Nephron (organoid): ENCODE results near the gene GPR17.
A peak's percentile ranks its signal among the peaks of the same experiment; 100 is the strongest.

Source experiments
- H3K27ac Mint-ChIP-seq, 3 experiments: 2 replicates each; pipeline ENCODE4 v1.8.0; 2020; ENCODE audit warnings: mixed read lengths in 3 of 3, mild to moderate bottlenecking in 2 of 3, moderate library complexity in 1 of 3
- H3K27me3 Mint-ChIP-seq: 2 replicates; pipeline ENCODE4 v1.8.0; 2021; ENCODE audit warnings: low read depth, mild to moderate bottlenecking, moderate library complexity, mixed read lengths
- H3K36me3 Mint-ChIP-seq: 2 replicates; pipeline ENCODE4 v1.8.0; 2020; ENCODE audit warnings: low read depth, mixed read lengths
- H3K4me1 Mint-ChIP-seq: 2 replicates; pipeline ENCODE4 v1.8.0; 2020; ENCODE audit warnings: mixed read lengths
- H3K4me3 Mint-ChIP-seq, 3 experiments: 2 replicates each; pipeline ENCODE4 v1.8.0; 2020; ENCODE audit warnings: mild to moderate bottlenecking in 3 of 3, mixed read lengths in 3 of 3, moderate library complexity in 2 of 3
- H3K9me3 Mint-ChIP-seq: 2 replicates; pipeline ENCODE4 v1.8.0; 2020; ENCODE audit warnings: mixed read lengths
- CTCF ChIP-seq, 3 experiments: fragments of 200-600 bp; sonication (generic); IDR thresholded peaks; one replicate each; pipeline ENCODE4 v1.5.0; 2021; ENCODE audit warnings: antibody characterized with exemption in 3 of 3; ENCODE audit not compliant: unreplicated experiment in 3 of 3

The GPR17 gene

DNA sequence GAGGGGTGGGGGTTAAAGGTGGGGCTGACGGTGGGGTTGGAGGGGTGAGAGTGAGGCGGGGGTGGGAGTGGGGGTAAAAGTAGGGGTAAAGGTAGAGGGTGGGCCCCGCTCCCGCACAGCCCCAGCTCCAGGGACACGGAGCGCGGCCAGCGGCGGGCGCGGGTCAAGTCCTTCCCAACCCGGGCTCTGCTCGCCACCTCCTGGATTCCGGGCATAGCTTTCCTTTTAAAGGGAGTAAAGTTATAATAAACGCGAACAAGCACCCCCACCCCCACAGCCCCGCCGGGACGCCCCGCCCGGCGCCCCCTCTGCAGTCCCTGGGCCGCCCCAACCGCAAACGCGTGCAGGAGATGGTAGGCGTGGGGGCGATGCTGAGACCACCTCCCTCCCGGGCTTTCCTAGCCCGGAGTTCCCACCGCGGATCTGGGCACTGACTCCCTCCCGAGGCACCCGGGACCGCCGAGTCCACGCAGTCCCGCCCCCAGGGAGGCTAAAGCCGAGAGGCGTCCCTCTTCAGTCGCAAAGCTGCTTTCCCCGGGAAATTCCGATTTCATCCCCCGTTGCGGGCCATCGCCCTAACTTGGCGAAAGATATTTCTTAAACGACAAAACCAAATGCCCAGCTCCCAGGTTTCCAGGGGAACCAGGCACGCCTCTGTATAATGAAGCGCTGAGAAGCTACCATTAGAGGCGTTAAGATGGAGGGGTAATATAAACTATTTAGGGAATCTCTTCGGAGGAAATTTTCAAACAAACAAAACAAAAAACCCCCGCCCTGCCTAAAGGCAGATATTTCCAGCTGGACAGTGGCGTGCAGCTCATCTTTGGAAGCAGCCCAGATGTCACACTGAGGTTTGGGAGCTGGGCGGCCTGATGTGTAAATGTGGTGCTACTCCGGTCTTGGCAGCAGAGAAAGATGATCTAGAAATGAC is 29.6 kb downstream of the GPR17 start, which contains the start of gene LIMS2:
LIMS2 (minus strand) TSS at position 200 of the 931 bp plus-strand sequence. CDS start 506 bp downstream, outside the sequence.
- H3K27me3 Mint-ChIP-seq = peaks cover 76% of the 10 kb centered on the region
- H3K4me3 Mint-ChIP-seq = peak within 1 kb of the TSS; percentile 81 to 92 (median 91)
- H3K4me1 Mint-ChIP-seq = peaks cover 17% of the 10 kb centered on the region
- no peaks in the 10 kb centered on the region for H3K9me3 Mint-ChIP-seq
- no peak for TF ChIP-seq CTCF (IDR thresholded peaks at IDR 0.05; ENCODE audit: unreplicated experiment in 3 of 3)
- H3K36me3 Mint-ChIP-seq = no peaks in the 10 kb centered on the region
- H3K27ac Mint-ChIP-seq = peak within 1 kb of the TSS in 2 of 3 experiments; percentile 73 to 84

- Mint-ChIP-seq H3K27ac (no peak overlapping the region), H3K27me3 (peaks cover 71% of the 10 kb centered on the region), H3K36me3 (no peaks in the 10 kb centered on the region), H3K4me3 (peak overlapping the region; percentile 66 to 80 (median 75)), H3K4me1 (peaks cover 21% of the 10 kb centered on the region), H3K9me3 (no peaks in the 10 kb centered on the region)
- TF ChIP-seq CTCF (IDR thresholded peaks at IDR 0.05; ENCODE audit: unreplicated experiment in 3 of 3) = no peak
Measured at GRCh38 chr2:127676906-127677305, 31.0 kb downstream of the GPR17 start.

GRCh38 chr2:127678531-127678930 is 32.6 kb downstream of the GPR17 start:
- H3K4me1 Mint-ChIP-seq = peaks cover 28% of the 10 kb centered on the region
- H3K36me3 Mint-ChIP-seq = no peaks in the 10 kb centered on the region
- H3K4me3 Mint-ChIP-seq = no peak overlapping the region
- no peaks in the 10 kb centered on the region for H3K9me3 Mint-ChIP-seq
- peak overlapping the region in 1 of 3 experiments; percentile 28 for H3K27ac Mint-ChIP-seq
- TF ChIP-seq CTCF (IDR thresholded peaks at IDR 0.05; ENCODE audit: unreplicated experiment in 3 of 3) = no peak
- H3K27me3 Mint-ChIP-seq = peaks cover 61% of the 10 kb centered on the region

GRCh38 chr2:127678991-127679390 is 33.0 kb downstream of the GPR17 start:
- Mint-ChIP-seq H3K9me3 (no peaks in the 10 kb centered on the region), H3K27ac (no peak overlapping the region), H3K4me1 (peaks cover 33% of the 10 kb centered on the region), H3K4me3 (no peak overlapping the region), H3K27me3 (peaks cover 56% of the 10 kb centered on the region), H3K36me3 (no peaks in the 10 kb centered on the region)
- TF ChIP-seq CTCF (IDR thresholded peaks at IDR 0.05; ENCODE audit: unreplicated experiment in 3 of 3) = no peak

- H3K4me1 Mint-ChIP-seq = peaks cover 33% of the 10 kb centered on the region
- H3K27ac Mint-ChIP-seq = no peak overlapping the region
- no peak overlapping the region for H3K4me3 Mint-ChIP-seq
- H3K9me3 Mint-ChIP-seq = no peaks in the 10 kb centered on the region
- no peaks in the 10 kb centered on the region for H3K36me3 Mint-ChIP-seq
- no peak for TF ChIP-seq CTCF (IDR thresholded peaks at IDR 0.05; ENCODE audit: unreplicated experiment in 3 of 3)
- peaks cover 50% of the 10 kb centered on the region for H3K27me3 Mint-ChIP-seq
Measured at GRCh38 chr2:127679680-127680361, 33.9 kb downstream of the GPR17 start.
